ENCODE measurements around the gene ITCH. TPM values are rescaled to one million over a fixed set of nuclear protein-coding genes. Genes with fewer than 3 reads are reported as not detected.
"Not testable (repeated sequence)": the region's sequence is repeated elsewhere in the genome, so short reads cannot be mapped to it uniquely, and the experiment has no call there.

Gene ITCH
- total and polyA plus RNA-seq, 2 experiments from 2014 or later = 31.0 to 47.7 TPM

GRCh38 chr20:34397096-34397495, 34.0 kb downstream of the ITCH start:
- Histone ChIP-seq H3K9me2 (ENCODE audit: insufficient read depth) (no peaks in the 10 kb centered on the region), H2AFZ (no peak overlapping the region), H3K79me2 (ENCODE audit: insufficient read depth) (peaks cover 92% of the 10 kb centered on the region), H3K4me1 (ENCODE audit: insufficient read depth) (peaks cover 30% of the 10 kb centered on the region), H3K9me3 (ENCODE audit: low read depth) (no peaks in the 10 kb centered on the region), H3K4me2 (ENCODE audit: unreplicated experiment) (no peak overlapping the region), H3K4me3 (no peak overlapping the region), H3K27ac (peak overlapping the region; percentile 23; the same call in 1 of the 2 replicates), H3K9ac (no peak overlapping the region), H3F3A (ENCODE audit: insufficient read depth) (peaks cover 31% of the 10 kb centered on the region), H3K36me3 (ENCODE audit: low read depth) (peaks cover 35% of the 10 kb centered on the region), H3K27me3 (replicated peaks; ENCODE audit: insufficient read depth) (no peaks in the 10 kb centered on the region), H4K20me1 (ENCODE audit: insufficient read depth) (no peaks in the 10 kb centered on the region; the same call in 1 of the 2 replicates)
- TF ChIP-seq EZH2phosphoT487 (IDR thresholded peaks at IDR 0.05; ENCODE audit: insufficient read depth, low read depth) = no peak
- WGBS, 2 experiments (ENCODE audit: low coverage in 1 of 2, low lambda C conversion rate in 2 of 2, missing lambda C conversion rate in 2 of 2) = 92 to 97% methylated on average over 9 of the region's 9 CpGs
- in situ Hi-C loops (cut with MboI) = no loop called here
- DNase-seq = no peak

- Histone ChIP-seq H3K79me2 (ENCODE audit: insufficient read depth) (peaks cover 92% of the 10 kb centered on the region), H3K4me3 (peak overlapping the region; percentile 35), H3K4me1 (ENCODE audit: insufficient read depth) (peaks cover 47% of the 10 kb centered on the region), H3K27ac (peak overlapping the region; percentile 97), H3K36me3 (ENCODE audit: low read depth) (peaks cover 17% of the 10 kb centered on the region), H3F3A (ENCODE audit: insufficient read depth) (peaks cover 50% of the 10 kb centered on the region), H3K9ac (peak overlapping the region; percentile 77), H3K4me2 (ENCODE audit: unreplicated experiment) (peak overlapping the region; percentile 79)
- H2AFZ ChIP-seq; H4K20me1 ChIP-seq (ENCODE audit: insufficient read depth); H3K9me3 ChIP-seq (ENCODE audit: low read depth); H3K27me3 ChIP-seq (replicated peaks; ENCODE audit: insufficient read depth); H3K9me2 ChIP-seq (ENCODE audit: insufficient read depth); in situ Hi-C loops (cut with MboI): not testable (repeated sequence)
- peak; percentile 87 for DNase-seq
- WGBS, 2 experiments (ENCODE audit: low coverage in 1 of 2, low lambda C conversion rate in 2 of 2, missing lambda C conversion rate in 2 of 2) = 5 to 10% methylated on average over 6 of the region's 6 CpGs
These were observed 37.7 kb downstream of the ITCH start for GRCh38 chr20:34400776-34401175.

- 87 to 88% methylated on average over 8 of the region's 8 CpGs for WGBS, 2 experiments (ENCODE audit: low coverage in 1 of 2, low lambda C conversion rate in 2 of 2, missing lambda C conversion rate in 2 of 2)
- Histone ChIP-seq H3K4me3 (no peak overlapping the region), H3K27me3 (replicated peaks; ENCODE audit: insufficient read depth) (no peaks in the 10 kb centered on the region), H3K9me3 (ENCODE audit: low read depth) (no peaks in the 10 kb centered on the region), H3K9ac (peak overlapping the region; percentile 62), H3K4me2 (ENCODE audit: unreplicated experiment) (peak overlapping the region; percentile 79), H3K27ac (peak overlapping the region; percentile 97), H3K4me1 (ENCODE audit: insufficient read depth) (peaks cover 47% of the 10 kb centered on the region), H3K79me2 (ENCODE audit: insufficient read depth) (peaks cover 92% of the 10 kb centered on the region), H3K36me3 (ENCODE audit: low read depth) (peaks cover 16% of the 10 kb centered on the region; the same call in 1 of the 2 replicates), H3K9me2 (ENCODE audit: insufficient read depth) (no peaks in the 10 kb centered on the region), H3F3A (ENCODE audit: insufficient read depth) (peaks cover 46% of the 10 kb centered on the region), H4K20me1 (ENCODE audit: insufficient read depth) (peaks cover 4% of the 10 kb centered on the region; the same call in 1 of the 2 replicates), H2AFZ (no peak overlapping the region)
- no peak for TF ChIP-seq EZH2 (IDR thresholded peaks at IDR 0.05; ENCODE audit: insufficient read depth, poor library complexity, severe bottlenecking)
- no peak for TF ChIP-seq EZH2phosphoT487 (IDR thresholded peaks at IDR 0.05; ENCODE audit: insufficient read depth, low read depth)
- no peak for DNase-seq
- in situ Hi-C loops (cut with MboI) = no loop called here
These were observed 38.8 kb downstream of the ITCH start for GRCh38 chr20:34401741-34402455.

- no peak overlapping the region for H3K4me3 ChIP-seq
- peaks cover 92% of the 10 kb centered on the region for H3K79me2 ChIP-seq (ENCODE audit: insufficient read depth)
- peaks cover 16% of the 10 kb centered on the region; the same call in 1 of the 2 replicates for H3K36me3 ChIP-seq (ENCODE audit: low read depth)
- H3K9me3 ChIP-seq (ENCODE audit: low read depth) = no peaks in the 10 kb centered on the region
- no peak overlapping the region for H2AFZ ChIP-seq
- H3K9ac ChIP-seq = peak overlapping the region; percentile 36; the same call in 1 of the 2 replicates
- H3K27ac ChIP-seq = peak overlapping the region; percentile 97
- DNase-seq = no peak
- TF ChIP-seq EZH2phosphoT487 (IDR thresholded peaks at IDR 0.05; ENCODE audit: insufficient read depth, low read depth) = no peak
- TF ChIP-seq EZH2 (IDR thresholded peaks at IDR 0.05; ENCODE audit: insufficient read depth, poor library complexity, severe bottlenecking) = no peak
- in situ Hi-C loops (cut with MboI) = no loop called here
- H3K4me2 ChIP-seq (ENCODE audit: unreplicated experiment) = no peak overlapping the region
- H3K9me2 ChIP-seq (ENCODE audit: insufficient read depth) = no peaks in the 10 kb centered on the region
- H3K4me1 ChIP-seq (ENCODE audit: insufficient read depth) = peaks cover 47% of the 10 kb centered on the region
- peaks cover 4% of the 10 kb centered on the region; the same call in 1 of the 2 replicates for H4K20me1 ChIP-seq (ENCODE audit: insufficient read depth)
- WGBS, 2 experiments (ENCODE audit: low coverage in 1 of 2, low lambda C conversion rate in 2 of 2, missing lambda C conversion rate in 2 of 2) = 38 to 48% methylated on average over 1 of the region's 1 CpG
- peaks cover 46% of the 10 kb centered on the region for H3F3A ChIP-seq (ENCODE audit: insufficient read depth)
- no peaks in the 10 kb centered on the region for H3K27me3 ChIP-seq (replicated peaks; ENCODE audit: insufficient read depth)
These were observed 39.4 kb downstream of the ITCH start for GRCh38 chr20:34402461-34402860.
